ENCODE measurements around the gene PANX3. TPM values are rescaled to one million over a fixed set of nuclear protein-coding genes. Genes with fewer than 3 reads are reported as not detected.

The PANX3 gene, protein sequence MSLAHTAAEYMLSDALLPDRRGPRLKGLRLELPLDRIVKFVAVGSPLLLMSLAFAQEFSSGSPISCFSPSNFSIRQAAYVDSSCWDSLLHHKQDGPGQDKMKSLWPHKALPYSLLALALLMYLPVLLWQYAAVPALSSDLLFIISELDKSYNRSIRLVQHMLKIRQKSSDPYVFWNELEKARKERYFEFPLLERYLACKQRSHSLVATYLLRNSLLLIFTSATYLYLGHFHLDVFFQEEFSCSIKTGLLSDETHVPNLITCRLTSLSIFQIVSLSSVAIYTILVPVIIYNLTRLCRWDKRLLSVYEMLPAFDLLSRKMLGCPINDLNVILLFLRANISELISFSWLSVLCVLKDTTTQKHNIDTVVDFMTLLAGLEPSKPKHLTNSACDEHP
- polyA plus RNA-seq (not detected in 3 replicates), polyA minus RNA-seq (not detected in 3 replicates)
- polyA plus RNA-seq (2011; ENCODE audit: low read depth), result not detected
- polyA plus RNA-seq (2011; cell fraction: cytosol; rRNA removed), result not detected in 2 replicates
- not detected in 2 replicates for polyA plus RNA-seq (2011; cell fraction: nucleus; rRNA removed)
- polyA plus RNA-seq (2012; ENCODE audit: low replicate concordance), result not detected in 2 replicates
- polyA minus RNA-seq (2011; cell fraction: cytosol; rRNA and poly(A)+ RNA removed), result not detected
- not detected in 2 replicates for polyA minus RNA-seq (2011; cell fraction: nucleus; rRNA and poly(A)+ RNA removed)

- Histone ChIP-seq H3K4me3 (ENCODE audit: control insufficient read depth in 2 of 3, extremely low read depth in 1 of 3, insufficient read depth in 2 of 3, low read depth in 1 of 3, low read length in 3 of 3) (no peak within 1 kb of the TSS), H4K20me1 (ENCODE audit: control insufficient read depth, extremely low read depth, insufficient read depth, low read length) (no peaks in the 10 kb centered on the region), H3K9me1 (ENCODE audit: control insufficient read depth, extremely low read depth, insufficient read depth, low read length) (no peaks in the 10 kb centered on the region), H3K79me2 (ENCODE audit: control insufficient read depth, insufficient read depth, low read length) (no peaks in the 10 kb centered on the region), H3K27ac (ENCODE audit: control insufficient read depth, insufficient read depth, low read length) (no peak within 1 kb of the TSS), H2AFZ (ENCODE audit: control insufficient read depth, low read length) (no peak within 1 kb of the TSS), H3K4me2 (ENCODE audit: control insufficient read depth, extremely low read depth, insufficient read depth, low read depth, low read length) (no peak within 1 kb of the TSS), H3K27me3 (ENCODE audit: control insufficient read depth, extremely low read depth, insufficient read depth, low read length) (no peaks in the 10 kb centered on the region), H3K9me3 (ENCODE audit: control insufficient read depth, low read depth, low read length) (no peaks in the 10 kb centered on the region), H3K36me3 (ENCODE audit: control insufficient read depth in 2 of 2, extremely low read depth in 1 of 2, insufficient read depth in 2 of 2, low read length in 2 of 2) (no peaks in the 10 kb centered on the region), H3K4me1 (ENCODE audit: control insufficient read depth, extremely low read depth, insufficient read depth, low read length) (no peaks in the 10 kb centered on the region), H3K9ac (ENCODE audit: control insufficient read depth, extremely low read depth, insufficient read depth, low read length) (no peak within 1 kb of the TSS)
- dilution Hi-C loops (cut with MboI; ENCODE audit: extremely low pct_ligation_motif_present, low sequenced_read_pairs), result no loop called here
- no peak for TF ChIP-seq CTCF (optimal IDR thresholded peaks at IDR 0.05 in 1 of 3, IDR thresholded peaks at IDR 0.05 in 1 of 3, conservative IDR thresholded peaks at IDR 0.05 in 1 of 3; ENCODE audit: extremely low read depth in 1 of 3, insufficient read depth in 2 of 3, low read length in 3 of 3)
- TF ChIP-seq EZH2 (IDR thresholded peaks at IDR 0.05; ENCODE audit: low read length), result no peak
- no peak for FAIRE-seq
- DNase-seq (ENCODE audit: low read depth, low spot score), result no peak
These were observed at the start of gene PANX3 for GRCh38 chr11:124611064-124611463. TSS of gene PANX3 (plus strand) at chr11:124611428. CDS start at chr11:124611557, 129 bp downstream.

DNA sequence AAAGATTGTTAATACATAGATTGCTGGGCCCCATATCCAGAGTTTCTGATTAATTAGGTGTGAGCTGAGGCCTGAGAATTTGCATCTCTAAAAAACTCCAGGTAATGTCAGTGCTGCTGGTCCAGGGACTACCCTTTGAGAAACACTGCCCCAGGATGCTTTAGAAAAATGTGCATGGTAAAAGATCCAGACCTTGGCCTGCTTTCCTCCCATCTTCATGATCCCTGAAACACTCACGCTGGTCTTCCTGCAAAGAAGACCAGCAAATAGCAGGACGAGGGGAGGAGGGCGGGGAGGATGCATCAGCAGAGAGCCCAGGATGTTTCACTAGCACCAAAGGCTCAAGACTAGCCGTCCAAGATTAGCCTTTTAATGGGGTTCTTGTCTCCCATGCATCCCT is 41.5 kb upstream of the PANX3 start, which contains the start of gene OR8A1:
TSS of gene OR8A1 (plus strand) at position 301 of the 400 bp plus-strand sequence. CDS start 123 bp downstream, outside the sequence.
- no peak within 1 kb of the TSS for H3K4me3 ChIP-seq (ENCODE audit: control insufficient read depth in 2 of 3, extremely low read depth in 1 of 3, insufficient read depth in 2 of 3, low read depth in 1 of 3, low read length in 3 of 3)
- no peaks in the 10 kb centered on the region for H3K79me2 ChIP-seq (ENCODE audit: control insufficient read depth, insufficient read depth, low read length)
- H3K27ac ChIP-seq (ENCODE audit: control insufficient read depth, insufficient read depth, low read length), result no peak within 1 kb of the TSS
- no peak within 1 kb of the TSS for H3K9ac ChIP-seq (ENCODE audit: control insufficient read depth, extremely low read depth, insufficient read depth, low read length)
- H4K20me1 ChIP-seq (ENCODE audit: control insufficient read depth, extremely low read depth, insufficient read depth, low read length), result no peaks in the 10 kb centered on the region
- dilution Hi-C loops (cut with MboI; ENCODE audit: extremely low pct_ligation_motif_present, low sequenced_read_pairs), result no loop called here
- H3K9me1 ChIP-seq (ENCODE audit: control insufficient read depth, extremely low read depth, insufficient read depth, low read length), result no peaks in the 10 kb centered on the region
- no peaks in the 10 kb centered on the region for H3K4me1 ChIP-seq (ENCODE audit: control insufficient read depth, extremely low read depth, insufficient read depth, low read length)
- no peak within 1 kb of the TSS for H2AFZ ChIP-seq (ENCODE audit: control insufficient read depth, low read length)
- DNase-seq (ENCODE audit: low read depth, low spot score) (no peak), FAIRE-seq (no peak)
- H3K27me3 ChIP-seq (ENCODE audit: control insufficient read depth, extremely low read depth, insufficient read depth, low read length), result no peaks in the 10 kb centered on the region
- no peak for TF ChIP-seq CTCF (optimal IDR thresholded peaks at IDR 0.05 in 1 of 3, IDR thresholded peaks at IDR 0.05 in 1 of 3, conservative IDR thresholded peaks at IDR 0.05 in 1 of 3; ENCODE audit: extremely low read depth in 1 of 3, insufficient read depth in 2 of 3, low read length in 3 of 3)
- no peaks in the 10 kb centered on the region for H3K9me3 ChIP-seq (ENCODE audit: control insufficient read depth, low read depth, low read length)
- H3K36me3 ChIP-seq (ENCODE audit: control insufficient read depth in 2 of 2, extremely low read depth in 1 of 2, insufficient read depth in 2 of 2, low read length in 2 of 2), result no peaks in the 10 kb centered on the region
- H3K4me2 ChIP-seq (ENCODE audit: control insufficient read depth, extremely low read depth, insufficient read depth, low read depth, low read length), result no peak within 1 kb of the TSS
